ELR (cell line): ENCODE results near the gene SCUBE1.

Experiments
- DNase-seq: peaks from one replicate; pipeline ENCODE4 v3.0.0-alpha.2; 2015; ENCODE audit warnings: low read depth

SCUBE1 gene

DNA sequence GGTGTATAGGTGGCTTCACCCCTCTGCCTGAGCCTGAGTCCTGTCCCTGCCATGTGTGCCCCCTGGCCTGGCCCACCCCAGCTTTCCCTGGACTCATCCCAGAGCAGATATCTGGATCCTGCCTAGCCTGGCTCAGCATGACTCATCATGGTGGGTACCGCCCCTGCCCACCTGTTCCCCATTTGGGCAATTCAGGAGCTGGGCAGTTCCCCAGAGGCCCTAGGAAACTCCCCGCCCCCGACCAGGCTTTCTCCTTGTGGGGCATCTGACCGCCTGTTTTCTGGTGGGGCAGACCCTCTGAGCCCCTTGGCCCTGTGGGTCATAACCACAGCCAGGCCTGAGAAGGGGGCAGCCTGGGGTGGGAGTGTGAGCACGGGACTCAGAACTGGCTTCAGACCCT, 187.4 kb downstream of the SCUBE1 start:
- DNase-seq = no peak

DNA sequence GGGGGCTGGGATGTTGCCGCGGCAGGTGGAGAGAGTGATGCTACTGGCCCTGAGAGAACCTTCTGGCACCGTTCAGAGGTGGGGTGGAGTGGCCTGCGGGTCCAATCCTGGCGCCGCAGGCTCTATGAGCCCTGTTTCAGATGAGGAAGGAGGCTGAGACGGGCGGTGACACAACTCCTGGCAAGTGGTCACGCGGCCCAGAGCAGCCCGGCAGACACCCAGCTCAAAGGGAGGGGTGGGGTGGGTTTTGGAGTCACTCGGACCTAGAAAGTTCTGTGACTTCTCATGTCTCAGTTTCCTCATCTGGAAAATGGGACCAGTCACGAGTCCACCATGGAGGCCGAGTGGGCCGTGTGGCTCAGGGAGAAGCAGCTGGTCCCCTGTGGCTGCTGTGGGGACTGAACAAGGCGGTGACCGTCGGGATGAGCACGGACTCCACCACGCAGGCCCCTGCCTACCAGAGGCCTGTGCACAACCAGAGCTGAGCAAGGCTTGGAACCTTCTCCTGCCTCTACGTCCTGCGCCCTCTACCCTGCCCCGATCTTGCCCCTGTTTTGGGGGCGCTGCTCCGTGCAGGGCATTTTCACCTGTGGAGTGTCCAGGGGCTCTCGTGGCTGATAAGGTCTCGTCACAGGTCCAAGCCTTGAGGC, 188.2 kb downstream of the SCUBE1 start:
- no peak for DNase-seq

DNA sequence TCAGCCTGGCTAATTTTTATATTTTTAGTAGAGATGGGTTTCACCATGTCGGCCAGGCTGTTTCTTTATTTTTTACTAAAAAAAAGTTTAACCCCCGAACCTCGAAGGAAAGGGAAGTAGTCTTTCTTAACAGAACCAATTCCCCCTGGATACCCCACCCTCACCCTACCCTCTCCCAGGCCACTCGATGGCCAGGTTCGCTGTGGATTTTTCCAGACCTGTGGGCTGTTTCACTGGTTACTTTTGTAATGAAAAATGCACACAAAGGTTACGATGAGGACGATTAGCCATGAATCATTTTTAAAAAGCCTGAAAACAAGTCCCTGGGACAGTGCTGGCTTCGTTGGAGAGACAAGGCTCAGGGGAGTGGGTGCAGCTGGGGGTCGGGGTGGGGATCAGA, 189.3 kb downstream of the SCUBE1 start:
- no peak for DNase-seq

DNA sequence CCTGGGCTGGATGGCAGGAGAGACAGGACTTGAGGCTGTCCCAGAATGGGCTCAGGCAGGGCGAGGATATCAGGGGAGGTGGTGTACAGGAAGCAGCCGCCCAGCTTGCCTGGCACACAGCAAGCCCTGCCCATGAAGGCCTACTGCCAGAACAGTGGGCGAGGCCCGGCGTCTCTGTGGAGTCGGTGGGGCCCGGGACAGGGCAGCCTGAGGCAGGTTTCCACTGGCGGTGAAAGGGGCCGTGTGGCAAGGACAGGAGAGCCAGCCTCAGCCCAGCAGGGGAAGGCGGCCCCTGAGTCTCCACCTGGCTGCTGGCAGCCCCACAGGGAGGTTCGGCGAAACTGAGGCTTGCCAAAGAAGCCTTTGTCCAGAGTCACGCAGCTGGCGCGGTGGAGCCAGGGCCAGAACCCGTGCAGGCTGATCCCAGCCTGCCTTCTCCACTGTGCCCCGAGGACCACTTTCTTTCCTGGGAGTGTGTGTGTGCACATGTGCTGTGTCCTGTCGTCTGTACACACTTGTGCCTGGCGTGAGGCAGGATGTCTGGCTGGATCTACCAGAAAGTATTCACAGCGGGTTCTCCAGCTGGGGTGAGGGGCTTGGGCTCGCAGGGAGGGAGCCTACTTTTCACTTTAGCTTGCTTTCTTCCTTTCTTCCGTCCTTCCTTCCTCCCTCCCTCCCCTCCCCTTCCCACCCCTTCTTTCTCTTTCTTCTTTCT, 190.7 kb downstream of the SCUBE1 start:
- peak; percentile 65 for DNase-seq

DNA sequence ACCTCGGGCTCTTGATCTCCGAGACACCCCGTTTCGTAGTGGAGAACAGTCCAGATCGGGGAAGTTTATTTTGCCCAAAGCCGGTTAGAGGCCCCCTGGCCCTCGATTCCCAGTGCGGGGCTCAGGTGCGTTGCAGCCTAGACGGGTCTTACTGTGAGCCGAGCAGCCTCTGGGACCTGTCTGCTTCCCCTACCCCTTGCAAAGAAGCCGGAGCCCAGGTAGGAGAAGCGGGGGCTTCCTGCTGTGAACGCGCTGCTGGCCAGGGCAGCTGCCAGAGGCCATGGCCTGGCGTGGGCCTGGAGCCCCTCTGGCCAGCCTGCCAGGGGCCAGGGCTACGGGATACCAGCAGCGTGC, 191.2 kb downstream of the SCUBE1 start:
- DNase-seq = no peak

DNA sequence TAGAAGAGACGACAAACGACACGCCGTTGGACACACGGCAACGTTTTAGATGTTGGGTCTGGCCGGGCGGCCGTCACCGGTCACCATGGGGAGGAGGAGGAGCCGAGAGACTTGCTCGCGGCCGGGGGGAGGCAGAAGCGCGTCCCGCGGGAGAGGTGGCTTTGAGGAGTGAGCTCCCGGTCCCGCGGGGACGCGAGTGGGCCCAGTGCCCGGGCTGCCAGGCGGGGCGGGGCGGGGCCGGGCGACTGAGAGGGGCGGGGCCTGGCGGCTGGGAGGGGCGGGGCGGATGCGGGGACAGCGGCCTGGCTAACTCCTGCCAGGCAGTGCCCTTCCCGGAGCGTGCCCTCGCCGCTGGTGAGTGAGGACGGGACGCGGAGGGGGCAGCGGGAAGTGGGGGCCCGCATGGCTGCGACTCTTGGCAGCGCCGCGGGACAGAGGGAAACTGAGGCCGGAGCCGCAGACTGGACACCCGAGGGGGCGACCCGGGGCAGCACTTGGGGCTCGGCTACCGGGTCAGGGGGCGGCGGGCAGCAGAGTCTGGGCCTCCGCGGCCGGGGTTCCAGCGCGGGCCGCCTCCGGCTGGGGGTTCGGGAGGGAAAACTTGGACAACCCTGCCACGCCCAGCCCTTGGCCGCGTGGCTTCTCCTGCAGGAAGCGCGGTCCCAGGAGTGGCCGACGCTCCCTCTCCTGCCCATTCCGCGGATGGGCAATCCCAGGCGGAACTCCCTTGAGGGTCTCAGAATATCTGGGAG, 191.7 kb downstream of the SCUBE1 start, which contains the start of gene TSPO:
Gene TSPO, plus strand, starts transcription at position 309 of the 752 bp plus-strand sequence. CDS start 7,680 bp downstream, outside the sequence.
- peak; percentile 68 for DNase-seq

DNA sequence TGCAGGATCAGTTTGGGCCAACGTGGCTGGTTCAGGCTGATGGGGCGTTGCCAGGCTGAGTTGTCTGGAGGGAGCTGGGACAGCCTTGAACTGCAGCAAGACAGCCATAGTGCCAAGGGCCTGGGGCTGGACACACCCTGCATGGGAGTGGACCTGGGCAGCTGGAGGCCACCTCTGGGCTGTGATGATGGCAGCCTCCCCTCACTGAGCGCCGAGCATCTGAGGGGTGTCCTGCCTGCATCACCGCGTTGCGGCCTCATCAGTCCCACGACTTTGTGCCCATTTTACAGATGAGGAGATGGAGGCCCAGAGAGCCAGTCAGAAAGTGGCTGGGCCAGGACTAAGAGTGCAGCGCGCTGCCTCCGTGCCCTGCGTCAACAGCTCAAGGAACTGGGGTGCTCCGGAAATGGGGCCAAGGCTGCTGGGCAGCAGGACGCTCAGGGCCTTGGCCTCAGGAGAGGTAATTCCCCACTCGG, 192.4 kb downstream of the SCUBE1 start:
- DNase-seq = no peak

DNA sequence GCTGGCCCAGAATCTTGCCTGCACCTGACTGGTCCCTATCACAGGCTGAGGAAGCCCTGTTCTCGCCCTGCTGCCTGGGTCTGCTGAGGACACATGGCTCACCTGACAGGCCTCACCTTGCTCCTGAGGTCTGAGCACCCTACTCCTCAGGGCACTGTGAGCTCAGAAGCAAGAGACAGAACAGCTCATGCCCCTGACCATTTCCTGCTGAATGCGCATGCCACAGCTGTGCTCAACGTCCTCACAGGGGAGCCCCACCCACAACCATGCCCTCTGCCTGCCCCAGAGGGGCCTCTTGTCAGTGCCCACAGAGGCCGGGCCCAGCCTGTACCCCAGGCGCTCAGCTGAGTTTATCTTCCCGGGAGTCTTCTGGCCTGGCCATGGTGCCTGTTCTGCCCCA, 194.6 kb downstream of the SCUBE1 start:
- peak; percentile 38 for DNase-seq

DNA sequence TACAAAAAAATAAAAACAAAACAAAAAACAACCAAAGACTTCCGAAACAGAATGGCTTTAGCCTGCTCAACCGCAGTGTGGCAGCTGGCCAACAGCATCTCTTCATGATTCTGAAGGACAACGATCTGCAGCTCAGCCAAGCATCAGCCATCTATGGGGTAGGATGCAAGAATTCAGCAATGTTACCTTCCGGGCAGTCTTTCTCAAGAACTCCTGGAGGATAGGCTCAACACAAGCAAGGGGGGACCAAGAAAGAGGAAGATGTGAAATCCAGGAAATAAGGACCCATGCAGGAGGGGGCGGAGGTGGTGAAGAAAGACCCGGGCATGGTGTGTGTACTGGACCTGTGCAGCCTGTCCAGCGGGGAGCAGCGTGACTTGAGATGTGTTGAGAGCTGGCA, 195.4 kb downstream of the SCUBE1 start:
- DNase-seq = no peak
